Measurements from ENCODE around the gene ATP6V1G2. TPM values are rescaled to one million over a fixed set of nuclear protein-coding genes. Genes with fewer than 3 reads are reported as not detected.

Gene ATP6V1G2
- total and polyA plus RNA-seq, 2 of the 8 experiments (the other 6 are each of a cell fraction or from before 2014, with no cell fraction given): 3.0 to 5.7 TPM

DNA sequence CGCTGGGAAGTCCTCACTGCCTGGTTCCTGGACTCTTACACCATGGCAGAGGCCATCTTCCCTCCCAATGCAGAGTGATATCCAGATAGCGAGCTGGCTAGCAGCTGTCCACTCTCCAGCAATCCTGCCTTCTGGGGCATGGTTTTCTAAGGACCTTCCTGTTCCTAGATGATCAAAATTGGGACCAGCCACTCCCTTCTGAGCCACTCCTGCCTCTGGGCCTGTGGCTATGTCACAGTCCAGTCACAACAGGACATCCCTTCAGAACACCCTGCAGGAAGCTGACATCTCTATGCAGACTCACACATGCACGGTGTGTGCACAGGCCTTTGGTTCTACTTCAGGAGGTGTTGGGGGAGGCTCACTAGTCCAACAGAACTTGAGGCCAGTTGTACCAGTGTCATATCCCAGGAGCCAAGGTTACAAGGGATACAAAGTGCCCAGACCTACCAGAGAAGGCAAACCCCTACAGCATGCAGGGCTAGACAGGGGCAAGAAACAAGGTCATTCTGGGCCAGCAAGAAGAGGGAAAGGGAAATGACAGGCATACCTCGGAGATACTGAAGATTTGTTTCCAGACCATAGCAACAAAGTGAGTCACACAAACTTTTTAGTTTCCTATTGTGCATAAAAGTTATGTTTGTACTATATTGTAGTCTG, 20.3 kb downstream of the ATP6V1G2 start:
- Histone ChIP-seq H3K9ac (replicated peaks in 1 of 4; ENCODE audit: extremely low read depth in 1 of 4, low read depth in 3 of 4, low read length in 3 of 4) (no peak overlapping the region), H2AK5ac (ENCODE audit: low read depth, low read length) (no peak overlapping the region), H4K91ac (replicated peaks; ENCODE audit: insufficient read length, low read length) (no peak overlapping the region), H3K27ac (ENCODE audit: low read depth, low read length) (no peak overlapping the region; the same call in 1 of the 2 replicates), H3K79me1 (ENCODE audit: low read depth, low read length) (no peaks in the 10 kb centered on the region), H2BK15ac (ENCODE audit: low read length) (no peak overlapping the region), H3K36me3 (ENCODE audit: control insufficient read depth in 2 of 4, insufficient read depth in 4 of 4, low read length in 3 of 4) (peaks cover 9 to 19% (median 11%) of the 10 kb centered on the region in 4 experiments), H4K5ac (ENCODE audit: insufficient read length, low read depth, low read length) (no peak overlapping the region), H4K20me1 (replicated peaks in 1 of 2; ENCODE audit: control insufficient read depth in 1 of 2, insufficient read depth in 2 of 2, low read length in 2 of 2) (peaks cover 8 to 15% of the 10 kb centered on the region in 2 experiments), H2BK5ac (ENCODE audit: low read depth, low read length) (no peak overlapping the region), H3K9me3 (ENCODE audit: insufficient read depth in 2 of 2, low read depth in 1 of 2, low read length in 1 of 2) (no peaks in the 10 kb centered on the region), H4K8ac (ENCODE audit: extremely low read depth, insufficient read depth, low read length) (no peak overlapping the region), H3K14ac (ENCODE audit: insufficient read length) (no peak overlapping the region), H3K4me1 (replicated peaks in 1 of 4; ENCODE audit: control insufficient read depth in 3 of 4, insufficient read depth in 4 of 4, low read length in 3 of 4) (peaks cover 0 to 5% (median 3%) of the 10 kb centered on the region in 4 experiments; a peak in 3 of 7 replicates), H2BK12ac (ENCODE audit: low read depth, low read length) (no peak overlapping the region), H3K23ac (ENCODE audit: insufficient read length) (no peak overlapping the region), H3K27me3 (replicated peaks in 1 of 4; ENCODE audit: control insufficient read depth in 3 of 4, extremely low read depth in 1 of 4, insufficient read depth in 3 of 4, low read length in 3 of 4) (no peaks in the 10 kb centered on the region), H3K4me2 (ENCODE audit: insufficient read depth in 1 of 2, low read depth in 2 of 2, low read length in 2 of 2) (no peak overlapping the region), H2BK20ac (ENCODE audit: low read length) (no peak overlapping the region), H3K18ac (ENCODE audit: extremely low read depth, low read length) (no peak overlapping the region), H3K79me2 (ENCODE audit: control insufficient read depth in 1 of 2, insufficient read depth in 2 of 2, low read length in 2 of 2) (no peaks in the 10 kb centered on the region), H3K23me2 (ENCODE audit: low read depth, low read length) (no peaks in the 10 kb centered on the region), H3K4me3 (ENCODE audit: extremely low read depth in 1 of 4, insufficient read depth in 2 of 4, low read depth in 3 of 4, low read length in 4 of 4) (no peak overlapping the region), H3K56ac (replicated peaks; ENCODE audit: insufficient read length, low read depth, low read length) (no peak overlapping the region), H3K4ac (replicated peaks; ENCODE audit: insufficient read length, low read depth, low read length) (no peak overlapping the region), H2BK120ac (replicated peaks; ENCODE audit: low read depth, low read length) (no peak overlapping the region), H2AFZ (ENCODE audit: low read length) (no peak overlapping the region)
- ChIA-PET CTCF (ENCODE audit: partially characterized antibody) (interaction anchor here (0.6 to 1.6 kb wide), 3 partner anchors 32 to 71 kb away, joined by 3 to 5 read pairs (median 3); no protein-coding TSS in a partner anchor), POLR2A (ENCODE audit: partially characterized antibody) (interaction anchor here (0.6 to 18.4 kb wide), 6 partner anchors 13 to 620 kb away, joined by 3 to 428 read pairs (median 4); partner anchors contain the start of genes ATP6V1G2, DDX39B and NFKBIL1)
- 98% methylated on average over 4 of the region's 4 CpGs; no CpG with 5 or more reads in 1 of the 2 experiments for WGBS, 2 experiments (ENCODE audit: extremely low coverage in 1 of 2, insufficient coverage in 1 of 2, insufficient read length in 1 of 2, insufficient replicate concordance in 2 of 2, low coverage in 1 of 2, low lambda C conversion rate in 2 of 2, missing lambda C conversion rate in 1 of 2)
- no peak for TF ChIP-seq FOSL1 (IDR thresholded peaks at IDR 0.05; ENCODE audit: insufficient read depth, low read depth, low read length)
- TF ChIP-seq SP1 (IDR thresholded peaks at IDR 0.05; ENCODE audit: low read depth, low read length): no peak
- TF ChIP-seq NANOG (IDR thresholded peaks at IDR 0.05; ENCODE audit: insufficient read depth, low read depth, low read length, poor library complexity, severe bottlenecking): no peak
- no peak for TF ChIP-seq GABPA (IDR thresholded peaks at IDR 0.05; ENCODE audit: borderline replicate concordance, insufficient read depth, low read length)
- TF ChIP-seq SIX5 (IDR thresholded peaks at IDR 0.05; ENCODE audit: low read depth, low read length): no peak
- TF ChIP-seq POLR2AphosphoS5 (IDR thresholded peaks at IDR 0.05; ENCODE audit: low read depth, low read length): no peak
- no peak for TF ChIP-seq RBBP5 (IDR thresholded peaks at IDR 0.05; ENCODE audit: borderline replicate concordance, low read depth, low read length)
- DNase-seq (ENCODE audit: low read depth in 1 of 2, low spot score in 2 of 2) (no peak), FAIRE-seq (no peak)

Measured in H1 (cell line).